SU-DHL-6 (cell line): ENCODE measurements around the gene KIF3B.

Experiments
- CTCF ChIP-seq: fragments of 200-600 bp; sonication (generic); IDR thresholded peaks from one replicate; pipeline ENCODE4 v1.5.1; 2017; ENCODE audit warnings: antibody characterized with exemption, mild to moderate bottlenecking, low read length, moderate library complexity; ENCODE audit not compliant: insufficient read depth, poor library complexity, severe bottlenecking
- EZH2phosphoT487 ChIP-seq: fragments of 200-600 bp; sonication (generic), shearing (Covaris generic); conservative IDR thresholded peaks from 2 replicates; pipeline ENCODE4 v1.6.1; 2018; ENCODE audit warnings: mild to moderate bottlenecking, antibody characterized with exemption, low read length, moderate library complexity, mixed read lengths

GRCh38 chr20:32355417-32355841 lies 78.0 kb downstream of the KIF3B start:
- no peak for TF ChIP-seq CTCF
- no peak for TF ChIP-seq EZH2phosphoT487
